Measurements from ENCODE around the gene MAOB.

MAOB gene

DNA sequence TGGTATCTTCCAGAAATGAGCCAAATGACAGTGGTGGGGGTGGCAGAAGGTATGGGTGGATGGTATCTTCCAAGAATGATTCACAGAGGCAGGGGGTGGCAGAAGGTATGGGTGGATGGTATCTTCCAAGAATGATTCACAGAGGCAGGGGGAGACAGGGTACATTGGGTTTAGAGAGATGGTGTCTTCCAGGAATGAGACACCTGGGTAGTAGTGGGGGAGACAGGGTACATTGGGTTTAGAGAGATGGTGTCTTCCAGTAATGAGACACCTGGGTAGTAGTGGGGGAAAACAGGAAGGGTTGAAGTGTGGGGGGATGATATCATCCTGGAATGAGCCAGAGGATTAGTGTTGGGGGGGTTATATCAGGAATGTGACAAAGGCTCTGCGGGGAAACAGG lies 164.2 kb downstream of the MAOB start:
- no peak for DNase-seq (ENCODE audit: extremely low read depth in 1 of 2, low read depth in 1 of 2)

DNA sequence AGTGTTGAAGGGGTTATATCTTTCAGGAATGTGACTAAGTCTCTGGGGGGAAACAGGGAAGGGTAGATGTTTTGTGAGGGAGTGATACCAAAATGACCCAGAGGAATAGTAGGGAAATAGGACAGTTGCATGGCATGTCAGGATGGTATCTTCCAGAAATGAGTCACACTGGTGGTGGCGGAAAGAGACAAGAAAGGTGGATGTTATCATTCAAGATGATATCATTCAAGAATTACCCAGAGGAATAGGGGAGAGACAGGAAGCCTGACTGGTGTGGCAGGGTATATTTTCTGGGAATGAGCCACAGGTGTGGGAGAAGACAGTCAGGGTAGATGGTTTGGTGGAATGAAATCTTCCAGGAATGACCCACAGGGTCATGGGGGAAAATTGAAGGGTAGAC lies 165.1 kb downstream of the MAOB start:
- no peak for DNase-seq (ENCODE audit: extremely low read depth in 1 of 2, low read depth in 1 of 2)

DNA sequence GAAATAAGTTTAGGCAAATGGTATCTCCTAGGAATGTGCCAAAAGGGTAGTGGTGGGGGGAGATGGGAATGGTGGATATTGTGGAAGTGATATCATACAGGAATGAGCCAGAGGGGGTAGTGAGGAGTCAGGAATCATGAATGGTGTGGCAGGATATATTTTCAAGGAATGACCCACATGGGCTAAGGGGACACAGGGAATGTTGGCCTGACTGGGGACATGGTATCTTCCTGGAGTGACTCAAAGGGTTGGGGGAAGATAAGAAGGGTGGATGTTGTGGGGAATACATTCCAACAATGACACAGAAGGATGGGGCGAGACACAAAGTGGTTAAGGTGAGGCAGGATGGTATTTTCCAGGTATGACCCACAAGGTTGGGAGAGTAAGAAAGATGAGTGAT lies 165.6 kb downstream of the MAOB start:
- no peak for DNase-seq (ENCODE audit: extremely low read depth in 1 of 2, low read depth in 1 of 2)
